Suprapubic skin (tissue), 4 donors: ENCODE measurements around the gene PIWIL1. TPM values are rescaled to one million over a fixed set of nuclear protein-coding genes. Genes with fewer than 3 reads are reported as not detected.

Source experiments
- DNase-seq, 2 donors: peaks; one replicate each; pipeline ENCODE4 v3.0.0-alpha.2; 2019; ENCODE audit warnings: low spot score in 2 of 2
- H3K27ac ChIP-seq: fragments of 200-600 bp; sonication (generic); one replicate; pipeline ENCODE4 v1.5.1; 2019
- H3K27me3 ChIP-seq: fragments of 200-600 bp; sonication (generic); one replicate; pipeline ENCODE4 v1.5.1; 2019
- H3K36me3 ChIP-seq: fragments of 200-600 bp; sonication (generic); one replicate; pipeline ENCODE4 v1.5.1; 2019
- H3K4me1 ChIP-seq: fragments of 200-600 bp; sonication (generic); one replicate; pipeline ENCODE4 v1.5.1; 2019
- H3K4me3 ChIP-seq: fragments of 200-600 bp; sonication (generic); one replicate; pipeline ENCODE4 v1.5.1; 2019; ENCODE audit warnings: mild to moderate bottlenecking
- H3K9me3 ChIP-seq: fragments of 200-600 bp; sonication (generic); one replicate; pipeline ENCODE4 v1.5.1; 2019
- EP300 ChIP-seq: sonication (generic); formaldehyde crosslinking; IDR thresholded peaks from one replicate; pipeline ENCODE4 v1.6.1; 2017; ENCODE audit warnings: antibody characterized with exemption
- POLR2A ChIP-seq, 2 donors: fragments of 450-650 bp; IDR thresholded peaks; one replicate each; pipeline ENCODE4 v1.6.1; 2017; ENCODE audit warnings: antibody characterized with exemption in 2 of 2, mild to moderate bottlenecking in 2 of 2, moderate library complexity in 2 of 2
- POLR2AphosphoS5 ChIP-seq, 3 donors: sonication (generic); formaldehyde crosslinking; IDR thresholded peaks; one replicate each; pipeline ENCODE4 v1.6.1; 2017; ENCODE audit warnings: antibody characterized with exemption in 3 of 3
- WGBS: methylation state at CpG from one replicate; pipeline ENCODE4 v1.1.5; 2018; 5-methylcytosine and 5-hydroxymethylcytosine counted together
- total RNA-seq, 4 donors: library from RNA; depleted of rRNA; stranded (reverse); fragments of >200 nt; gene quantifications; one replicate each; pipeline ENCODE4 v1.1.0, GENCODE V29; 2016
- TF ChIP-seq, protein P1 (sequence below), 2 donors: fragments of 200-600 bp in 1 of 2; fragments of 450-650 bp in 1 of 2; sonication (generic) in 1 of 2; IDR thresholded peaks; one replicate each; pipeline ENCODE4 v1.5.1; 2016 to 2019; ENCODE audit warnings: antibody characterized with exemption in 2 of 2, mild to moderate bottlenecking in 1 of 2, moderate library complexity in 1 of 2

PIWIL1 gene
- total RNA-seq, 4 donors from 2014 or later: not detected

DNA sequence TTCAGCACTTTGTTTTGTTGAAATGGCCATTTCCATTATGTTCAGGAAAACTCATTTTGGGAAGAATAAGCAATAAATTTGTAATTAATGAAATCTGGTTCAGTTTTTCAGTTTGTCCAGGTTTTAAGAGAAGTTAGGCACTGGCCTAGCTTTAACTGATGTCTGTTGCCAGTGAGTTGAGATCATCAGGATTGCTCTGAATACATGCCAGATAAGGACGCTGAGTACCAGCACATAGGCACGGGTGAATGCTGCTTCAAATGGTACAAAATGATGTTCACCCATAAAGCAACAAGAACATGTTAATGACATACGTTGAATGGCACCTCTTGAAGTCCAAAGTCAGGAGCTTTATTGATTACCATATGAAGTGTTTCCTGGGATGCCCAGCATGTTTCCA lies 46.5 kb downstream of the PIWIL1 start:
- no peaks in the 10 kb centered on the region for H3K36me3 ChIP-seq
- H3K4me1 ChIP-seq: no peaks in the 10 kb centered on the region
- TF ChIP-seq POLR2A (IDR thresholded peaks at IDR 0.05) (no peak), EP300 (no peak)
- TF ChIP-seq, protein P1, sequence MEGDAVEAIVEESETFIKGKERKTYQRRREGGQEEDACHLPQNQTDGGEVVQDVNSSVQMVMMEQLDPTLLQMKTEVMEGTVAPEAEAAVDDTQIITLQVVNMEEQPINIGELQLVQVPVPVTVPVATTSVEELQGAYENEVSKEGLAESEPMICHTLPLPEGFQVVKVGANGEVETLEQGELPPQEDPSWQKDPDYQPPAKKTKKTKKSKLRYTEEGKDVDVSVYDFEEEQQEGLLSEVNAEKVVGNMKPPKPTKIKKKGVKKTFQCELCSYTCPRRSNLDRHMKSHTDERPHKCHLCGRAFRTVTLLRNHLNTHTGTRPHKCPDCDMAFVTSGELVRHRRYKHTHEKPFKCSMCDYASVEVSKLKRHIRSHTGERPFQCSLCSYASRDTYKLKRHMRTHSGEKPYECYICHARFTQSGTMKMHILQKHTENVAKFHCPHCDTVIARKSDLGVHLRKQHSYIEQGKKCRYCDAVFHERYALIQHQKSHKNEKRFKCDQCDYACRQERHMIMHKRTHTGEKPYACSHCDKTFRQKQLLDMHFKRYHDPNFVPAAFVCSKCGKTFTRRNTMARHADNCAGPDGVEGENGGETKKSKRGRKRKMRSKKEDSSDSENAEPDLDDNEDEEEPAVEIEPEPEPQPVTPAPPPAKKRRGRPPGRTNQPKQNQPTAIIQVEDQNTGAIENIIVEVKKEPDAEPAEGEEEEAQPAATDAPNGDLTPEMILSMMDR (IDR thresholded peaks at IDR 0.05): no peak
- no peak overlapping the region for H3K4me3 ChIP-seq
- no peak overlapping the region for H3K27ac ChIP-seq
- peaks cover 4% of the 10 kb centered on the region for H3K27me3 ChIP-seq
- no peak for DNase-seq
- WGBS: 51% methylated on average over 3 of the region's 3 CpGs
- H3K9me3 ChIP-seq: no peaks in the 10 kb centered on the region

DNA sequence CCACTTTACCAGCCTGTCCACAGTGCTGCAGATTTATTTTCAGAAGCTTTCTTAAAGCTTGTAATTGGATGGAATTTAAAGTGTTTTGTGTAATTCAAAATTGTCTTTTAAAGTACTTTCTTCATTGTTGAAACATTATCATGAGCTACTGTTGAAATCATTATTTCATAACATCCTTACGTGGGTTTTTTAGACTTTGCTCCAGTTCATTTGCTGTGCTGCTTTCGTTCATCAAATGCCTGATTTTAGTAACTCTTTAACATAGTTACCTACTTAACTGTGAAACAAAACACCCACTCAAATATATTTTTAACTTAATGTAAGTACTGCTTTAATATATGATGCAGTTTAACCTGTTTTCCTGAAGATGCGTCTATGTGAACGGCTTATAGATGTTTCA lies 47.5 kb downstream of the PIWIL1 start:
- no peak overlapping the region for H3K4me3 ChIP-seq

DNA sequence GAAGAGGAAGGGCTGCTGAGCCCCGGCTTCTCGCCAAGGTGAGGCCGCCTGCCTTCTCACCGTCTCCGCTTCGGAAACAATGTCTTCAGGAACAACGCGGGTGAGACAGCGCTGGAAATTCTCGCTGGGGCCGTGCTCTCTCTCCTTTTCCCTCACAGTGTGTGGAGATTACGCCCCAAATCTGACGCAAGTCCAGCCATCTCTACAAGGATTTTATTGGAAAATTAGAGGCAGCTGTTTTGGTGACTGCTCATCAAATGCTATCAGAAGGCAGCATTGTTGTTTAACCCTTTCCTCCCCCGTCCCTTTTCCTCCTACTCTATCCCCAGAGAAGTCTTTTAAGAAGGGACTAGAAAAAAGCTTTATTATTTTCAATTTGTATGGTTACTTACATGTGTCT lies 53.5 kb downstream of the PIWIL1 start:
- no peak overlapping the region for H3K4me3 ChIP-seq
- H3K4me1 ChIP-seq: no peaks in the 10 kb centered on the region
- H3K36me3 ChIP-seq: no peaks in the 10 kb centered on the region
- DNase-seq: no peak
- 50% methylated on average over 14 of the region's 14 CpGs for WGBS
- H3K27me3 ChIP-seq: no peaks in the 10 kb centered on the region
- no peaks in the 10 kb centered on the region for H3K9me3 ChIP-seq
- no peak overlapping the region for H3K27ac ChIP-seq
- TF ChIP-seq EP300 (no peak), POLR2AphosphoS5 (IDR thresholded peaks at IDR 0.05) (no peak), POLR2A (IDR thresholded peaks at IDR 0.05) (no peak)
- TF ChIP-seq, protein P1 (IDR thresholded peaks at IDR 0.05): no peak

More for the DNA sequence above, 47.5 kb downstream of the PIWIL1 start:
- Histone ChIP-seq H3K36me3 (no peaks in the 10 kb centered on the region), H3K4me1 (no peaks in the 10 kb centered on the region), H3K9me3 (no peaks in the 10 kb centered on the region), H3K27ac (no peak overlapping the region), H3K27me3 (peaks cover 4% of the 10 kb centered on the region)
- no peak for DNase-seq
- TF ChIP-seq POLR2A (IDR thresholded peaks at IDR 0.05) (no peak), EP300 (no peak), POLR2AphosphoS5 (IDR thresholded peaks at IDR 0.05) (no peak)
- TF ChIP-seq, protein P1 (IDR thresholded peaks at IDR 0.05): no peak
- 48% methylated on average over 4 of the region's 4 CpGs for WGBS

DNA sequence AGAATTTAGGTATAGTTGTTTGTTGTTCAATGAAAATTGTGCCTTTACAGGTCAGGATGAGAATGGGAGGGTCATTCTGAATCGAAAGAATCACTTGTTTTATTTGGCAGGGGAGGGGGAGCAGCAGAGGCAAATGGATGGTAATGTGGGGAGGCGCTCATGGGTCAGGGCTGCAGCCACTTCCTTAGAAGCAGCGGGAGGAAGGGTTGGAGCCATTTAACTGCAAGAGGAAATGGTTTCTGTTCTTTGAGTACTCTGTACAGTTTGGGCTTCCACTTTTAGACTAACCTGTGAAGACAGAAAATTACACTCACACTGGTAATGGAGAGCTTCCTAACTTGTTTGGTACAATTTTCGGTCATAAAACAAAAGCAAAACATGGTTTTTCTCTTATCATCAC lies 57.2 kb downstream of the PIWIL1 start:
- WGBS: 67% methylated on average over 4 of the region's 4 CpGs
- no peaks in the 10 kb centered on the region for H3K27me3 ChIP-seq
- H3K4me3 ChIP-seq: no peak overlapping the region
- no peaks in the 10 kb centered on the region for H3K36me3 ChIP-seq
- no peaks in the 10 kb centered on the region for H3K4me1 ChIP-seq
- no peak for DNase-seq
- no peak overlapping the region for H3K27ac ChIP-seq
- TF ChIP-seq POLR2AphosphoS5 (IDR thresholded peaks at IDR 0.05): no peak
- TF ChIP-seq POLR2A (IDR thresholded peaks at IDR 0.05): no peak
- TF ChIP-seq, protein P1 (IDR thresholded peaks at IDR 0.05): no peak
- no peak for TF ChIP-seq EP300
- no peaks in the 10 kb centered on the region for H3K9me3 ChIP-seq

DNA sequence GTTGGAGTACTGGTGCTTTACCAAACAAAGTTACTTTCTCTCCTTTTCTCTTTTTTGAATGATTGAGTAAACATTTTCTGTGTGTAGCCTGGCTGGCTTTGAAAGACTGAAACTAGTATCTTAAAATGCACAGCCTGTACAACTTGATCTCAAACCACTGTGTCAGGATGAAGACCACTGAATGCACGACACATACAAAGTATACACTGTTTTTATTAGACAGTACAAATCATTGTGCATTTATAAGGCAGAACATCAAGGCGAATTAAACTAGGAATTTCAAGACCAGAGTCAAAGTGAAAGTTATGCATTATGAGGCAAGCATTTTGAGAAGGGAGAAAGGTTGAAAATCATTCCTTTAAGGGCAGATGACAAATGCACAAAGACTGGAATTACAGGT lies 59.0 kb downstream of the PIWIL1 start:
- Histone ChIP-seq H3K36me3 (no peaks in the 10 kb centered on the region), H3K9me3 (no peaks in the 10 kb centered on the region), H3K27me3 (no peaks in the 10 kb centered on the region), H3K4me1 (no peaks in the 10 kb centered on the region), H3K4me3 (no peak overlapping the region), H3K27ac (no peak overlapping the region)
- no peak for TF ChIP-seq EP300
- TF ChIP-seq, protein P1 (IDR thresholded peaks at IDR 0.05): no peak
- TF ChIP-seq POLR2AphosphoS5 (IDR thresholded peaks at IDR 0.05): no peak
- WGBS: 62% methylated on average over 2 of the region's 2 CpGs
- no peak for DNase-seq
